IMR-90 (cell line): ENCODE results near the gene RBM7. TPM values are rescaled to one million over a fixed set of nuclear protein-coding genes. Genes with fewer than 3 reads are reported as not detected.

ENCODE experiments used
- ATAC-seq: fragments of 200-7000 bp; cut with Tn5 transposase; 2 replicates; pipeline ENCODE4 v1.9.1; 2020; ENCODE audit warnings: low read depth, mild to moderate bottlenecking, moderate library complexity
- BruUV-seq: library from RNA; stranded (reverse); fragments of 400-500 nt; replicated peaks from 2 replicates; lab custom pipeline; 2021; lab: Mats Ljungman, UMichigan
- CTCF ChIA-PET: fragments of 300-600 bp; formaldehyde crosslinking; extraction: SDS; loops from one replicate; lab custom pipeline; 2021; ENCODE audit warnings: antibody characterized with exemption; lab: Yijun Ruan, JAX
- POLR2A ChIA-PET: fragments of 300-600 bp; sonication (Branson Sonifier 250); formaldehyde crosslinking; loops from one replicate; lab custom pipeline; 2022; ENCODE audit warnings: antibody characterized with exemption; ENCODE audit not compliant: unreplicated experiment; lab: Charles Lee
- DNase-seq: peaks from one replicate; pipeline ENCODE4 v3.0.0; 2013
- H2AFZ ChIP-seq: replicated peaks from 2 replicates; pipeline ENCODE3; 2013; ENCODE audit warnings: low read length, mild to moderate bottlenecking; ENCODE audit not compliant: poor library complexity
- H2AK5ac ChIP-seq: 2 replicates; pipeline ENCODE4 v1.6.1; 2013; ENCODE audit warnings: low read depth, low read length, inconsistent platforms
- H2AK9ac ChIP-seq: replicated peaks from 2 replicates; pipeline ENCODE3; 2013; ENCODE audit warnings: mild to moderate bottlenecking, low read depth, low read length, moderate library complexity; ENCODE audit not compliant: poor library complexity
- H2BK120ac ChIP-seq: 2 replicates; pipeline ENCODE4 v1.6.1; 2013; ENCODE audit warnings: low read depth, low read length, inconsistent platforms
- H2BK15ac ChIP-seq: 3 replicates; pipeline ENCODE4 v1.6.1; 2013; ENCODE audit warnings: low read depth, low read length, inconsistent platforms
- H2BK20ac ChIP-seq: 2 replicates; pipeline ENCODE4 v1.6.1; 2013; ENCODE audit warnings: low read depth, mild to moderate bottlenecking, inconsistent platforms, low read length, moderate library complexity
- H2BK5ac ChIP-seq: 2 replicates; pipeline ENCODE4 v1.6.1; 2013; ENCODE audit warnings: mild to moderate bottlenecking, low read depth, low read length, inconsistent platforms; ENCODE audit not compliant: poor library complexity, severe bottlenecking
- H3K14ac ChIP-seq: replicated peaks from 2 replicates; pipeline ENCODE4 v1.6.1; 2013; ENCODE audit warnings: low read depth, low read length, inconsistent platforms
- H3K18ac ChIP-seq: 2 replicates; pipeline ENCODE4 v1.6.1; 2013; ENCODE audit warnings: low read depth, low read length, control low read depth
- H3K23ac ChIP-seq: 2 replicates; pipeline ENCODE4 v1.6.1; 2013; ENCODE audit warnings: low read depth, low read length, inconsistent platforms
- H3K27ac ChIP-seq: 2 replicates; pipeline ENCODE4 v1.5.1; 2013; ENCODE audit warnings: mild to moderate bottlenecking, control low read depth, low read length; ENCODE audit not compliant: insufficient read depth
- H3K27me3 ChIP-seq: 2 replicates; pipeline ENCODE4 v1.6.1; 2013; ENCODE audit warnings: low read length; ENCODE audit not compliant: control insufficient read depth, insufficient read depth
- H3K36me3 ChIP-seq: 2 replicates; pipeline ENCODE4 v1.6.1; 2013; ENCODE audit warnings: low read length, mixed read lengths; ENCODE audit not compliant: control insufficient read depth, insufficient read depth
- H3K4ac ChIP-seq: 2 replicates; pipeline ENCODE4 v1.6.1; 2013; ENCODE audit warnings: low read depth, low read length, inconsistent platforms
- H3K4me1 ChIP-seq: 2 replicates; pipeline ENCODE4 v1.6.1; 2013; ENCODE audit warnings: low read length, mixed read lengths; ENCODE audit not compliant: control insufficient read depth, insufficient read depth
- H3K4me2 ChIP-seq: 2 replicates; pipeline ENCODE4 v1.6.1; 2013; ENCODE audit warnings: low read depth, mild to moderate bottlenecking, control low read depth, low read length, moderate library complexity
- H3K4me3 ChIP-seq: 2 replicates; pipeline ENCODE4 v1.5.1; 2013; ENCODE audit warnings: low read depth, mild to moderate bottlenecking, control low read depth, low read length, moderate library complexity; ENCODE audit not compliant: insufficient read depth
- H3K56ac ChIP-seq: 2 replicates; pipeline ENCODE4 v1.6.1; 2013; ENCODE audit warnings: low read length, inconsistent platforms; ENCODE audit not compliant: insufficient read depth; ENCODE audit errors: extremely low read depth
- H3K79me1 ChIP-seq, 2 experiments: 2 replicates each; pipeline ENCODE4 v1.6.1; 2013; ENCODE audit warnings: low read length in 2 of 2, inconsistent platforms in 1 of 2, low read depth in 1 of 2
- H3K9ac ChIP-seq: 2 replicates; pipeline ENCODE4 v1.6.1; 2013; ENCODE audit warnings: low read depth, low read length, control low read depth
- H3K9me1 ChIP-seq: 2 replicates; pipeline ENCODE4 v1.6.1; 2013; ENCODE audit warnings: low read length, inconsistent platforms; ENCODE audit not compliant: insufficient read depth
- H3K9me3 ChIP-seq: 2 replicates; pipeline ENCODE4 v1.6.1; 2013; ENCODE audit warnings: low read length; ENCODE audit not compliant: control insufficient read depth, insufficient read depth
- H4K20me1 ChIP-seq: 2 replicates; pipeline ENCODE4 v1.6.1; 2013; ENCODE audit warnings: low read length, inconsistent platforms; ENCODE audit not compliant: insufficient read depth
- H4K5ac ChIP-seq: 2 replicates; pipeline ENCODE4 v1.6.1; 2013; ENCODE audit warnings: mild to moderate bottlenecking, low read depth, low read length, control low read depth
- H4K8ac ChIP-seq, 2 experiments: 2 replicates each; pipeline ENCODE4 v1.6.1; 2013; ENCODE audit warnings: low read depth in 2 of 2, low read length in 2 of 2, control low read depth in 1 of 2, inconsistent platforms in 1 of 2
- H4K91ac ChIP-seq: 2 replicates; pipeline ENCODE4 v1.6.1; 2013; ENCODE audit warnings: low read depth, low read length, inconsistent platforms; ENCODE audit not compliant: insufficient read depth
- BHLHE40 ChIP-seq: fragments of 150-350 bp; IDR thresholded peaks from 2 replicates; pipeline ENCODE4 v1.6.1; 2016; ENCODE audit warnings: mild to moderate bottlenecking, low read depth, low read length
- CEBPB ChIP-seq: IDR thresholded peaks from 2 replicates; pipeline ENCODE4 v1.6.1; 2012; ENCODE audit warnings: low read depth, low read length, improper control_type of control experiment
- CHD1 ChIP-seq: IDR thresholded peaks from 2 replicates; pipeline ENCODE4 v1.6.1; 2012; ENCODE audit warnings: low read depth, low read length, improper control_type of control experiment
- ELK1 ChIP-seq: fragments of 150-350 bp; IDR thresholded peaks from 2 replicates; pipeline ENCODE4 v1.6.1; 2016; ENCODE audit warnings: low read depth, mild to moderate bottlenecking, low read length, moderate library complexity, borderline replicate concordance
- FOS ChIP-seq: fragments of 150-350 bp; IDR thresholded peaks from 2 replicates; pipeline ENCODE4 v1.6.1; 2016; ENCODE audit warnings: low read depth, low read length
- MAFK ChIP-seq: IDR thresholded peaks from 2 replicates; pipeline ENCODE4 v1.6.1; 2012; ENCODE audit warnings: low read depth, low read length, improper control_type of control experiment
- MAZ ChIP-seq: IDR thresholded peaks from 2 replicates; pipeline ENCODE4 v1.6.1; 2012; ENCODE audit warnings: low read depth, mild to moderate bottlenecking, low read length, improper control_type of control experiment, moderate library complexity, borderline replicate concordance
- MXI1 ChIP-seq: IDR thresholded peaks from 2 replicates; pipeline ENCODE4 v1.6.1; 2012; ENCODE audit warnings: low read depth, mild to moderate bottlenecking, low read length, moderate library complexity, borderline replicate concordance
- NFE2L2 ChIP-seq: fragments of 150-350 bp; IDR thresholded peaks from 2 replicates; pipeline ENCODE4 v1.6.1; 2016; ENCODE audit warnings: low read depth, mild to moderate bottlenecking, low read length
- POLR2A ChIP-seq: IDR thresholded peaks from 2 replicates; pipeline ENCODE4 v1.6.1; 2012; ENCODE audit warnings: mild to moderate bottlenecking, low read depth, low read length
- RAD21 ChIP-seq: IDR thresholded peaks from 2 replicates; pipeline ENCODE4 v1.6.1; 2012; ENCODE audit warnings: low read length, improper control_type of control experiment
- RCOR1 ChIP-seq: IDR thresholded peaks from 2 replicates; pipeline ENCODE4 v1.6.1; 2012; ENCODE audit warnings: mild to moderate bottlenecking, low read length, improper control_type of control experiment; ENCODE audit not compliant: insufficient replicate concordance
- RFX5 ChIP-seq: IDR thresholded peaks from 2 replicates; pipeline ENCODE4 v1.8.0; 2012; ENCODE audit warnings: low read depth, mild to moderate bottlenecking, low read length, moderate library complexity
- SMC3 ChIP-seq: fragments of 150-350 bp; IDR thresholded peaks from 2 replicates; pipeline ENCODE4 v1.6.1; 2016; ENCODE audit warnings: low read depth, mild to moderate bottlenecking, antibody characterized with exemption, low read length, moderate library complexity
- USF2 ChIP-seq: fragments of 150-350 bp; IDR thresholded peaks from 2 replicates; pipeline ENCODE4 v1.6.1; 2017; ENCODE audit warnings: mild to moderate bottlenecking, antibody characterized with exemption, low read length, low read depth
- WGBS, 2 experiments: methylation state at CpG; one replicate each; pipeline versions ENCODE4 v1.1.5 to v1.1.7; 2013; ENCODE audit warnings: missing lambda C conversion rate in 2 of 2; ENCODE audit not compliant: insufficient read length in 1 of 2; ENCODE audit errors: extremely low coverage in 2 of 2; 5-methylcytosine and 5-hydroxymethylcytosine counted together
- dilution Hi-C: fragments of 300-500 bp; cut with HindIII; formaldehyde crosslinking; loops from one replicate; pipeline ENCODE4 v1.14.3; 2018; ENCODE audit warnings: low sequenced_read_pairs; ENCODE audit not compliant: unreplicated experiment
- in situ Hi-C: fragments of 300-500 bp; cut with MboI; formaldehyde crosslinking; loops from 3 replicates; pipeline ENCODE4 v1.14.3; 2019; ENCODE audit warnings: low sequenced_read_pairs, inconsistent platforms, mixed read lengths
- intact Hi-C: fragments of 100-400 bp; cut with micrococcal nuclease; formaldehyde crosslinking; loops from 2 replicates; pipeline ENCODE4 v1.10.0; 2022
- polyA plus RNA-seq, 3 experiments: library from polyadenylated mRNA; depleted of rRNA; stranded (reverse); fragments of >200 nt; gene quantifications; 2 replicates each; pipeline ENCODE4 v1.2.3, GENCODE V29; 2012; ENCODE audit warnings: low replicate concordance in 1 of 3
- total RNA-seq: library from RNA; depleted of rRNA; stranded (reverse); fragments of >200 nt; gene quantifications from 2 replicates; pipeline ENCODE4 v1.2.3, GENCODE V29; 2012
- TF ChIP-seq, protein P1 (sequence below): conservative IDR thresholded peaks from 2 replicates; pipeline ENCODE4 v1.5.1; 2012; ENCODE audit warnings: mild to moderate bottlenecking, low read depth, low read length, improper control_type of control experiment

Gene RBM7
- total and polyA plus RNA-seq, 2 of the 4 experiments (the other 2 are of a cell fraction): 27.8 to 111 TPM

DNA sequence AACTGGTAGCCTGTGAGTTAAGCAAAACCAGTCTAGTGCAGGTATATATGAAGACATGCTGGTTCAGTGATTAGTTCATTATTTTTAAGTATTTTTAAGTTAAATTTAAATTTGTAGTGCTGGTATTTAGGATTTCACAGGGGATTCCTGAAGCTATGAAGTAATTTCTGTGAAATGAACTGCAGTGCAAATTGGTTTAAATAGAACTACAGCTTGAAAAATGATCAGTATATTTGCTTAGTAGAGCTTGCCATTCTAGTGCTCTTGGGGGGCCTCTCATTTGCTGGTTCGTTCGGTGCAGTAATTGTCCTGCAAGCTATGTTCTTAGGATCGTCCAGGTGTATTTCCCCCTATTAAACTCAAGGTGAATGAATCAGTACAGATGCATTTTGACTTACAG is 51.9 kb downstream of the RBM7 start:
- no peak overlapping the region for H3K18ac ChIP-seq
- no peak overlapping the region for H3K9ac ChIP-seq
- no peak overlapping the region for H2AK5ac ChIP-seq
- no peak overlapping the region for H3K23ac ChIP-seq
- H2AK9ac ChIP-seq: no peak overlapping the region
- no peak overlapping the region for H2BK15ac ChIP-seq
- CTCF ChIA-PET: no interaction called here
- H3K56ac ChIP-seq: no peak overlapping the region
- H3K79me1 ChIP-seq: peaks cover 33 to 43% of the 10 kb centered on the region in 2 experiments
- H2BK120ac ChIP-seq: no peak overlapping the region
- H3K36me3 ChIP-seq: peaks cover 26% of the 10 kb centered on the region
- no peaks in the 10 kb centered on the region for H3K9me3 ChIP-seq
- H4K5ac ChIP-seq: no peak overlapping the region
- H3K4me2 ChIP-seq: no peak overlapping the region
- no peak overlapping the region for H3K4me3 ChIP-seq
- dilution Hi-C loops (no loop called here), intact Hi-C loops (no loop called here), in situ Hi-C loops (no loop called here)
- no peak overlapping the region for H4K8ac ChIP-seq
- no peak overlapping the region for H2AFZ ChIP-seq
- H3K4me1 ChIP-seq: peaks cover 10% of the 10 kb centered on the region
- H3K27me3 ChIP-seq: no peaks in the 10 kb centered on the region
- no peak overlapping the region for H2BK20ac ChIP-seq
- POLR2A ChIA-PET: no interaction called here
- BruUV-seq: no TSS peak
- H2BK5ac ChIP-seq: no peak overlapping the region
- no peak overlapping the region for H4K91ac ChIP-seq
- H3K9me1 ChIP-seq: no peaks in the 10 kb centered on the region
- H3K4ac ChIP-seq: no peak overlapping the region
- TF ChIP-seq SMC3: no peak
- no peak for TF ChIP-seq MXI1
- no peak for TF ChIP-seq POLR2A
- no peak for TF ChIP-seq CEBPB
- no peak for TF ChIP-seq RAD21
- TF ChIP-seq, protein P1, sequence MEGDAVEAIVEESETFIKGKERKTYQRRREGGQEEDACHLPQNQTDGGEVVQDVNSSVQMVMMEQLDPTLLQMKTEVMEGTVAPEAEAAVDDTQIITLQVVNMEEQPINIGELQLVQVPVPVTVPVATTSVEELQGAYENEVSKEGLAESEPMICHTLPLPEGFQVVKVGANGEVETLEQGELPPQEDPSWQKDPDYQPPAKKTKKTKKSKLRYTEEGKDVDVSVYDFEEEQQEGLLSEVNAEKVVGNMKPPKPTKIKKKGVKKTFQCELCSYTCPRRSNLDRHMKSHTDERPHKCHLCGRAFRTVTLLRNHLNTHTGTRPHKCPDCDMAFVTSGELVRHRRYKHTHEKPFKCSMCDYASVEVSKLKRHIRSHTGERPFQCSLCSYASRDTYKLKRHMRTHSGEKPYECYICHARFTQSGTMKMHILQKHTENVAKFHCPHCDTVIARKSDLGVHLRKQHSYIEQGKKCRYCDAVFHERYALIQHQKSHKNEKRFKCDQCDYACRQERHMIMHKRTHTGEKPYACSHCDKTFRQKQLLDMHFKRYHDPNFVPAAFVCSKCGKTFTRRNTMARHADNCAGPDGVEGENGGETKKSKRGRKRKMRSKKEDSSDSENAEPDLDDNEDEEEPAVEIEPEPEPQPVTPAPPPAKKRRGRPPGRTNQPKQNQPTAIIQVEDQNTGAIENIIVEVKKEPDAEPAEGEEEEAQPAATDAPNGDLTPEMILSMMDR: no peak
- no peak for TF ChIP-seq CHD1
- no peak for TF ChIP-seq MAFK
- no peak for TF ChIP-seq FOS
- no peak for TF ChIP-seq BHLHE40
- no peak for TF ChIP-seq ELK1
- TF ChIP-seq NFE2L2: no peak
- no peak for TF ChIP-seq RFX5
- no peak for TF ChIP-seq RCOR1
- no peak for TF ChIP-seq USF2
- no peak for TF ChIP-seq MAZ
- H4K20me1 ChIP-seq: no peaks in the 10 kb centered on the region
- DNase-seq (no peak), ATAC-seq (no peak)
- H3K27ac ChIP-seq: no peak overlapping the region
- no CpG with 5 or more reads among the region's 3 CpGs for WGBS, 2 experiments
- H3K14ac ChIP-seq: no peak overlapping the region
